HL-60/S4 (cell line): ENCODE results near the gene PNMT.

Experiments used
- in situ Hi-C: fragments of 300-500 bp; cut with MboI; formaldehyde crosslinking; loops from 2 replicates; pipeline ENCODE4 v1.14.3; 2022; ENCODE audit warnings: low sequenced_read_pairs

The PNMT gene

DNA sequence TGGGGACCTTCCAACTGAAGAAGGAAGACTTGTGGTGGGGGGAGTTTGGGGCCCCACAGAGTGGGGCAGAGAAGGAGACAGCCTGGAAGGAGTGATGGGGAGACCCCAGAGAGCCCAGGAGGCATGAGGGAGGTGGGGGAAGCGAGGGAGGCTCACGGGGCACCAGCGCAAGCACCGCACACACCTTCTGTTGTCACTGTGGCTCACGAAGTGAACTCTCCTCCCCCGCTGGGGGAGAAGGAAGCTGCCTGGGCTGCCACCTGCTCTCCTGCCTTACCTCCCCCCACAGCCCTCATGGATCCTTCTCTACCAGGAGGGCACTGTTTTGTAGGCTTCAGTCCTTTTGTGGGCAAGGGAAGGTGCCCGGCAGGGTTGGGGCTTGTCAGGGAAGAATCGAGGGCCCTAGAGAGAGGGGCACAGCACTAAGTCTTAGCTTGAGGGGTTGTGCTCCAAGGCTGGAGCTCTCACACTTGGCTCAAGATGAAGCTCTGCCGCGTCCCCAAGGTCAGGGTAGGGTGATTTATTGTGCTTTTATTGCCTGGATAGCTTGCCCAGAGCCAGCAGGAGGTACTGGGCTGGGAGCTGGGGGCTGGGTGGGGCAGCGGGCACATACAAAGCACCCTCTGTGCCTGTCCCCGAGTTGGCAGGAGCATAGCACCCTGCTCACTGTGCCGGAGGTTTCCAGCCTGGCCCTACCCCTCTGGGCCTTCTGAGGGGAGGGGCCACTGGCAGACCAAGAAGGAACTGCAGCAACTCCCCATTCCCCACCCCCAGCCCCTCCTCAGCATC lies 35.9 kb upstream of the PNMT start:
- in situ Hi-C loops: loop anchor here (10.0 kb wide), 1 partner anchor 122 kb away; no protein-coding TSS in a partner anchor

DNA sequence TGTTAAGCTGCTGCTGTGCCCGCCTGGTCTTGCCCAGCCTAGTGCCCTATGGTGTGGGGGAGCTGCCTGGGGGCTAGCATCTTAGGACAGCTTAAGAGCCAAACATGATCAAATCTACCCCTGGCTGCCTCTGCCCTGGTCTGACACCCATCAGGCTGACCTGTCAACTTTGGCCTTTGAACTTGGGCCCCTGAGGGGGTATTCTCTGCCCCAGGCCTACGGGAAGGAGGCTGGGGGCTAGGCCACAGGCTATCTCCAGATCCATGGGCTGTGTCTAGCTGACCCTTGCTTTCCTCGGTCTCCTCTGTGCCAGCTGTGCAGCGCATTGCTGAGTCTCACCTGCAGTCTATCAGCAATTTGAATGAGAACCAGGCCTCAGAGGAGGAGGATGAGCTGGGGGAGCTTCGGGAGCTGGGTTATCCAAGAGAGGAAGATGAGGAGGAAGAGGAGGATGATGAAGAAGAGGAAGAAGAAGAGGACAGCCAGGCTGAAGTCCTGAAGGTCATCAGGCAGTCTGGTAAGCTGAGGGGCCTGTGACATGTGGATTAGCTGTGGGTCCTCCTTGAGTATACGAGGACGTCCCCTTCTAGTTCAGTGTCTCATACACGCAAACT lies 34.6 kb upstream of the PNMT start:
- in situ Hi-C loops: loop anchor here (10.0 kb wide), 1 partner anchor 121 kb away; no protein-coding TSS in a partner anchor

DNA sequence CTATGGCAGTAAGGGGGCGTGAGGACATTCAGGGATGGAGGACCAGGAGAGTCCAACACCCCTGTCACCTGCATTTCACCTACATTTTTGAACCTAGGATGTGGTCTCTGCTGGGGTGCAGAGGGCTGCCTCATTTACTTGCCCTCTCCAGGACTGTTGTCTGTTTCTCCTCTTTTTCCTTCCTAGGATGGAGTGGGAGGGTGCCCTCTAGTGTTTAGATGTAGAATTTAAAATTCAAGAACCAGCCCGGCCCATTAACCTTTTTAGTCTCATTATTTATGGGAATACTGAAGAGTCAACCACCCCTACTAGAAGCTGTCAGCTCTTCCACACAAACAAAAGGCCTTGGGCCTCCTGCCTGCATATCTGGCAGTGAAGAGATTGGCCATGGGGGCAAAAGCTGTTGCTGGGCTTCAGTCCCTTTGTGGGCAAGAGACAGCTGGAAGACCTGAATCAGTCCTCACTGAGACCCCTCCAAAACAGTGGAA lies 33.8 kb upstream of the PNMT start:
- in situ Hi-C loops: loop anchor here (10.0 kb wide), 1 partner anchor 120 kb away; no protein-coding TSS in a partner anchor

DNA sequence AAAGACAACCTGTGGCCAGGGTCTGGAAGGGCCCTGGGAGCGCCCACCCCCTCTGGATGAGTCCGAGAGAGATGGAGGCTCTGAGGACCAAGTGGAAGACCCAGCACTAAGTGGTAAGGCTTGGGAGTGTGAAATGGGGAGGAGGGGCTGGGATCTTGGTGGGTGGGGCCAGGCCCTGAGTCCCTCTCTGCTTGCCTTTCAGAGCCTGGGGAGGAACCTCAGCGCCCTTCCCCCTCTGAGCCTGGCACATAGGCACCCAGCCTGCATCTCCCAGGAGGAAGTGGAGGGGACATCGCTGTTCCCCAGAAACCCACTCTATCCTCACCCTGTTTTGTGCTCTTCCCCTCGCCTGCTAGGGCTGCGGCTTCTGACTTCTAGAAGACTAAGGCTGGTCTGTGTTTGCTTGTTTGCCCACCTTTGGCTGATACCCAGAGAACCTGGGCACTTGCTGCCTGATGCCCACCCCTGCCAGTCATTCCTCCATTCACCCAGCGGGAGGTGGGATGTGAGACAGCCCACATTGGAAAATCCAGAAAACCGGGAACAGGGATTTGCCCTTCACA lies 32.6 kb upstream of the PNMT start:
- in situ Hi-C loops: loop anchor here (10.0 kb wide), 1 partner anchor 119 kb away; no protein-coding TSS in a partner anchor

DNA sequence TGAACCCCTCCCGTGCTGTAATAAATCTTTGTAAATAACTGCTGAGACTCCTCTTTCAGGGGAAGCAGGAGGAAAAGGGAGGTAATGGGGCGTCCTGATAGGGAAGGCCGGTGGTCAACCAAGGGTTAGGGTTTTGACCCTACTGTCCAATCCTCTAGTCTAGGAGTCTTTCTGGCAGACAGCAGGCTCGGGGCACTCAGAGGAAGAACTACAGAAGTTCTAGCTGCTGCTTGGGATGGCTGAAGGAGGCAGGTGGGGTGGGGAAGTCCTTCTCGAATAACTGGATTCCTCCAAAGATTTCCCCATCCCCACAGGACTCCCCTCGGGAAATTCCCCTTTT lies 31.7 kb upstream of the PNMT start:
- in situ Hi-C loops: loop anchor here (10.0 kb wide), 1 partner anchor 118 kb away; no protein-coding TSS in a partner anchor

DNA sequence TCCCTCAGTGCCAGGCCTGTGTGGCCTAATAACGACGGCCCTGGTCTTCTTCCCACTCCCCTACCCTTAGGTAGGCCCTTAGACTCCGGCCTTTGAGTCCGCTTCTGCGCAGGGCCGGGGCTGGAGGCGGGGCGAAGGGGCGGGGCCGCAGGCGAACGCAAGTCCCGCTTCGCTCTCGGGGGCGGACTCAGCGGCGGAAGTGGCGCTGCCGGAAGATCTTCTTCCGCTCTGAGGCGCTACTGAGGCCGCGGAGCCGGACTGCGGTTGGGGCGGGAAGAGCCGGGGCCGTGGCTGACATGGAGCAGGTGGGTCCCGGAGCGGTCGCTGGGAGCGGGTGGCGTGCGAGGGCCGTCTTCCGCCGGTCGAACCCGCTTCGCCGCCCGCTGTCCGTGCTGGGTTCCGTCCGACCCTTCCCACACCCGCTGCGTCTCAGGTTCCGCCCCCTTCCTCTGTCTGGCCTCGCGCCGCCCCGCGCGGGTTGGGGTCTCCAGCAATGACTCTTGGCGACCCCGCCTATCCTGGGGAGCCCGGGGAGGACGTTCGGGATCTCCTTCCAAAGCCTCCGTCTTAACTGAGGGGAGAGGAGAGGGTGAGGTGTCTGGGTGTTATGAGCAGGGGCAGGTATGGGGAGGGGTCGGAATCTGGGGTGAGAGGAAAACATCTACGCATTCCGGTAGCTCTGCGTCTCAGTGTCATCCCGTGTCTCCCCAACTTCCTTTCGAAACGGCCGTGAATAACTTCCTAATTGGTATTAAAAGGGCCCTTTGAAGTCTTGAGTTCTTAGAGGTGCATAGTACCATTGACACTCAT lies 31.1 kb upstream of the PNMT start, which contains the start of gene STARD3:
STARD3 (plus strand) TSS at position 218 of the 810 bp plus-strand sequence. CDS start 16,388 bp downstream, outside the sequence.
- in situ Hi-C loops: loop anchor here (10.0 kb wide), 1 partner anchor 118 kb away; no protein-coding TSS in a partner anchor

DNA sequence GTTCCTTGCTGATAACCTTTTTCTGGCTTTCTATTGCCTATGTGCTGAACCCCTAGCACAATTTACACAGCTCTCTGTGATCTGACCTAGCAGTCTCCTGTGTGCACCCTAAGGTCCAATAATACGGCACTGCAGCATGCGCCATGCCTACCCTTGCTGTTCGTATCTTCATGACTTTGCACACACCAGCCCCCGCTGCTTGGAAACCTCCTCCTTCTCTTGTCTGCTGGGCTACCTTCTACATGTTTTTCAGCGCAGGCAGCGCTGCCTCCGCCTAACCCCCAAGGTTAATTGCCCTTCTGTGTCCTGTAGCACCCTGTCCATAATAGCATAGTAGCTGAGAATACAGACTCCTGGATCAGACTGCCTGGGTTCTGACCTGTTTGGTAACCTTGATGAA lies 29.9 kb upstream of the PNMT start:
- in situ Hi-C loops: loop anchor here (10.0 kb wide), 1 partner anchor 116 kb away; no protein-coding TSS in a partner anchor

DNA sequence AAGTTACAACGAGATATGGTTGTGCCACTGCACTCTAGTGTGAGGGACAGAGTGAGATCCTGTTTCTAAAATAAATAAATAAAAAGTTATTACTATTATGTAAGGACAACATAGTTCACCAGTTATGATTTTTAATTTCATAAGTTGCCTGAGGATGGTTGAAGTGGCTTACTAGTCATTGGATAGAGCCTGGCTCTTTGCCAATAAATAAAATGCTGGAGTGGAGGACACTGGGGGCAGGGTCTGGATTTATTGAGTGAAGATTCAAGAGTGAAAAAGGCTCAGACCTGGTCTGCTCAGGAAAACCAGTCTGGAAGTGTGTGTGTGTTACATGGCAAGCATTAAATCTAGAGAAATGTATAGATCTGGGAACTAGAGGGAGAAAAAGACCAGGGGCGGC lies 29.2 kb upstream of the PNMT start:
- in situ Hi-C loops: loop anchor here (10.0 kb wide), 1 partner anchor 116 kb away; no protein-coding TSS in a partner anchor

DNA sequence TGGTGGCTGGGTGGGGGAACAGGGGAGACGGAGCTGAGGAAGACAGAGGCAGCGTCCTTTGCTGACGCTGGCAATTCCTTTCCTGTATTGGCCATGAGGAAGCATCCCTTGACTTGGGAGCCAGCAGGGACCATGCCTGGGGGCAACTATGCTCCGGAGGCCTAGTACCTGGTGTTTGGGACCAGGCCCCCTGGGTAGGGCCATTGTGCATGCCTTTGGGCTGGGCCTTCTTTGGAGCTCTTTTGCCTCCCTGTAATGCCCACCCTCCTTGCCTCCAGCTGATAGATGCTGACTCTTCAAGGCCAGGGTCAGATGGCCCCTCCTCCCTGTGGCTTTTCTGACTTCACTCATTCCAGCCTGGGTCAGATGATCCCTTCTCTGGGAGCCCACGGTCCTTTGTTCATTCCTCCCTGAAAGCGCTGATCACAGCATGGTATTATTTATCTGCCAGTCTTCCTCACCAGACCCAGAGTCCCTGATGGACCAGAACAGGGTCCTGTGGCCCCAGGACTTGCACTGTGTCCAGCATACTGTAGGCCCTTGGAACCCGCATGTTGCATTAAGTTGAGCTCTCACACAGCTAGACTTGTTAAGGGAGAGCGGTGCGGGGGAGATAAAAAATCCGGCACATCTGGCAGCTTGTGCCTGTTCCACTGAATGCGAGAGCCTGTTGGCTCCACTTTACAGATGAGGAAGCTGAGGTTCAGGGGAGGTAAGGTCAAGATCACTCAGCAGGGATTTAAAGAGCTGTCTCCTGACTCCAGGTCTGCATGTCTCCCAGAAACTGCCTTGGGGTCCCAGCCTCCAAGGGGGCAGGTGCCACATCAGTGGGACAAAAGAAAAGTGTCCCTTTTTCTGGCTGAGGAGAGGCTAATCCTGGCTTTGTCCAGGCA lies 28.4 kb upstream of the PNMT start:
- in situ Hi-C loops: loop anchor here (10.0 kb wide), 1 partner anchor 115 kb away; no protein-coding TSS in a partner anchor

DNA sequence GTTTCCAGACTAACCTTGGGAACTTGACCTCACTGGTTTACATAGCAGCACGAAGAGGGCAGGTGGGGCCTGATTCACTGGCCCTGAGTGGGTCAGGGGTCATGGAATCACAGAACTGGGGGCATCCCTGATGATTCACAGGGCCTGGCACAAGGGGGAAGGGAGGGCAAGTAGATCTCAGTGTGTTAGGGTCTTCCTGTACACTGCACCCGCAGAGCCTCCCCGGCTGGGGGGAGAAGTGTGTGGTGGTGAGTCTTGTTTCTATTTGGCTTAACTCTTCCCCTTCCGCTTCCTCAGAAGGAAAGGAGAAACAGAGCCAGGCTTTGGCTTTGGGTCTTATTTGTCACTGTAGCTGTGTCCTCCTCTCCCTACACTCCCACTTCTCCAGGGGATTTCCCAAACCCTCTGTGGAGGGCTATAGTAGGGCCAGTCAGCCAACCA lies 27.6 kb upstream of the PNMT start:
- in situ Hi-C loops: no loop called here

DNA sequence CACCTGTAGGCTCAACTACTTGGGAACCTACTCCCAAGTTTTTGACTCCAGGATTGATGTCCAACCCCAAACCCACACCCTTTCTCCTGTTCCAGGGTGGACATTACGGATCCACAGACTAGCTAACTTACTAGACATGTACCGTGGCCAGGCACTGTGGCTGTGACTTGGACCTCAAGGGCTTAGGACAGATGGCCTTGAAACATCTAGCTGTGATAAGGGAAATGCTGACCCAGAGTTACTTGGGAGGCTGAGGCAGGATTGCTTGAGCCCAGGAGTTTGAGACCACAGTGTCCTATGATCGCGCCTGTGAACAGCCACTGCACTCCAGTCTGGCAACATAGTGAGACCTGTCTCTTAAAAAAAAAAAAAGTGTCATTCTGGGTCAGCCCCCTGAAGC lies 27.2 kb upstream of the PNMT start:
- in situ Hi-C loops: no loop called here

DNA sequence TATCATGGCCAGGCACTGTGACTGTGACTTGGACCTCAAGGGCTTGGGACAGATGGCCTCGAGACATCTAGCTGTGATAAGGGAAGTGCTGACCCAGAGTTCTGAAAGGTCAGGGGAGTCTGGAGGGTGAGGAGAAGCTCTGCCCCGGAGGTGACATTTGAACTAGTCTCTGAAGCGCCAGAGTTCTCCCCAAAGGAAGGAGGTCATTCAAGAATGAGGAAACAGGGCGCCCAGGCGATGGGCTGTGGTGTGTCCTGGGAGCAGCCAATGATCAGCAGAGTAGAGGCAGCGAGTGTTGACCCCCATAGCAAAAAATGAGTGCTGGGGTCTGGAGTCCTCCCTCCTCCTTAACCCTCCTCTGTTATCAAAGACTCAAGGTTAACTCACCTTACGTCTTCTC lies 26.4 kb upstream of the PNMT start:
- in situ Hi-C loops: no loop called here

DNA sequence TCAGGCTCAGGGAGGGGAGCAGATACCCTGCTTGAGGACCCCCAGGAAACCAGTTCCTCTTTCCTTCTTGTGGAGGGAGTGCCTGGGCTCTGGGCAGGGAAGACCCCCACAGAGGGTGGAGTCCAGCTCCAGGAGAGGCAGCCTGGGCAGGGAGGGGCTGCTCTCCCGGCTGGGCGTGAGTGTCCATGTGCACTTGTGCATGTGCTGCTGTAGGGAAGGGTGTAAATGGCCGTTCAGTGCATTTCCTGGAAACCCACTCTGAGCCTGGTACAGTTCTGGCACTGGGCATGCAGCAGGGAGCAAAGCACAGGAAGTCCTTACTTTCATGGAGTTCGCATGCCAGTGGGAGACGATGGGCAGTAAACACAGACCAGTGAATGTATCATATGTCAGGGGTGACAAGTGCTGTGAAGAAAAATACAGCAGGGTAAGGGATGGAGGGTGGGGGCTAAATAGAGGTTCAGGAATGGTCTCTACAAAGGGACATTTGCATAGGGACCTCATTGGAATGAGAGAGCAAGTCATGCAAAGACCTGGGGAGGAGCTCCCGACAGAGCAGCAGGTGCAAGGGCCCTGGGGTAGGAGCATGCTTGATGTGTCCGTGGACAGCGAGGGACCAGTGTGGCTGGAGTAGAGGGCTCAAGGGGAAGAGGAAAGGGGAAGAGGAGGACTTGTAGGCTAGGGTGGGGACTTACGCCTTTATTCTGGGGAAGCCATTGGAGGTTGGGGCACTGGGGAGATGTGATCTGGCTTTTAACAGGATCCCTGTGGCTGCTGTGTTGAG lies 25.8 kb upstream of the PNMT start:
- in situ Hi-C loops: no loop called here

DNA sequence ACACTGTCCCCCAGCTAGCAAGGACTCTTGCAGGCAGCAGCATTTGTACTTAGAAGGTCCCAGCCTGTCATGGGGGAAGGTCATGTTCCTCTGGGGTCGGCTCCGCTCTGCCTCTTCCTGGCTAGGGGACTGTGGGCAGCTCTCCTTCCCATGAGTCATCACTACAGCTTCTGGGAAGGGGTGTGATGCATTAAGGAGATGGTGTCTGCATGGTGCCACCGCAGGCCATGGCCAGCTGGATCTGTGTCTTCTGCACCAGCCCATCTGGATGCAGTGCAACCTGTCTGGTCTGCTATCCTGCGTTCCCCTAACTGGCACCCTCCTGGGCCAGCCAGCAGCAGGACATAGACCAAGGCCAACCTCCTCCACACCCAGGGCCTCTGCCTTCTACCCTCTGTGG lies 25.0 kb upstream of the PNMT start:
- in situ Hi-C loops: no loop called here

DNA sequence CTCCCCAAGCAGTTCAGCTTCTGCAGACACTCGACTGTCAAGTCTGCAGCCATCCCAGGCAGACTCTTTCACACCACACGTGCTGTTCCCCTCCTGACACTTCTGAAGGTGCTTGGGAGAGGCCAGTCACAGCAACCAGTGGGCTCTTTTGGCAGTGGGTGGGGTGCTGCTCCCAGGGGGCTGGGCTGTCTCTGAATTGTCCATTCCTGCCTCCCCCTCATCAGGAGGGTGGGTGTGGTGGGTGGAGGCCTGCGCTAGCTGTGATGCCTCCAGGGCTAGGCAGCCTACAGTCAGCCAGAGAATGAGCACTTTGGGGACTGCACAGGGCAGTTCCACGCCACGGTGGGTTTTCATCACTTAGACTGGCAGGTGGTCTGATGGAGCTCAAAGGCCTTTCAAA lies 21.0 kb upstream of the PNMT start:
- in situ Hi-C loops: no loop called here

DNA sequence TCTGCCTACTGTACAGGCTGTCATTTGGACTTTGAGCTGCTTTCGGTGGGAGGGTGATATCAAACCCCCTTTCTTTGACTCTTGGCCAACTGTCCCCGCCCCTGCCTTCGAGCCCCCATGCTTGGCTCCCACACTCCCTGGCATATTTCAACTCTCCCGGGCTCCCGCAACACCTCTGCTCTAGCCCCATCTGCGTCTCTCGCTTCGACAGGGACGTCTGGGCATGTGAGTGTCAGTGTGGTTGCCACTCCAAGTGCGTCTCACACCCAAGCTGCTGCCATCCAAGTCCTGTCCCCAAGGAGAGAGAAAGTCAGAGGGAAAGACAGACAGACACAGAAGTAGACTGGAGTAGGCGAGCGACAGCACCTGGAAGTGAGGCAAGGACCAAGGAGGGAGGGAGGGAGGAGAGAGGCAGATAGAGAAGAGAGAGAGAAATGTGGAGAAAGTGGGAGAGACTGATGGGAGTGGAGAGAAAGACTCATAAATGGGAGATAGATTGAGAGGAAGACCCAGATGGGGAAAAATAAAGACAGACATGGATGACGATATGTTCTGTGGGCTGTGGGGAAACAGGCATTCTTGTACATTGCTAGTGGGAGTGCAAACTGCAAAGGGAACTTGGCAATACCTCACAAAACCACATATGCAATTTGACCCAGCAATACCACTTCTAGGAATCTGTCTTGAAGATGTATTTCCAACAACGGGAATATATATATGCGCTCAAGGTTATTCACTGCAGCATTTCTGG lies 19.5 kb upstream of the PNMT start:
- in situ Hi-C loops: no loop called here

DNA sequence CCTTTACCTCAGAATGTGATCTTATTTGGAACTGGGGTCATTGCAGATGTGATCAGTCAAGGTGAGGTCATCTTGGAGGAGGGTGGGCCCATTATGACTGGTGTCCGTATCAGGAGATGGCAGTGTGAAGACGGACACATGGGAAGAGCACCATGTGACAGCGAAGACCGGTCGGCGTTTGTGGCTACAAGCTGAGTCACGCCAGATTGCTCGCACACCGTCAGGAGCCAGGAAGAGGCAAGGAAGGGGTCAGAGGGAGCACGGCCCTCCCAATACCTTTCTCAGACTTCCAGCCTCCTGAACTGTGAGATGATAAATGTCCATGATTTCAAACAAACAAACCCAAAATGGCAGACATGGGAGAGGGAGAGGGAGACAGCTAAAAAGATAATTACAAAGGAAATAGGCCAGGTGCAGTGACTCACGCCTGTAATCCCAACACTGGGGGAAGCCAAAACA lies 18.1 kb upstream of the PNMT start:
- in situ Hi-C loops: no loop called here
